ENCODE data around the gene KDELR3.

The KDELR3 gene

DNA sequence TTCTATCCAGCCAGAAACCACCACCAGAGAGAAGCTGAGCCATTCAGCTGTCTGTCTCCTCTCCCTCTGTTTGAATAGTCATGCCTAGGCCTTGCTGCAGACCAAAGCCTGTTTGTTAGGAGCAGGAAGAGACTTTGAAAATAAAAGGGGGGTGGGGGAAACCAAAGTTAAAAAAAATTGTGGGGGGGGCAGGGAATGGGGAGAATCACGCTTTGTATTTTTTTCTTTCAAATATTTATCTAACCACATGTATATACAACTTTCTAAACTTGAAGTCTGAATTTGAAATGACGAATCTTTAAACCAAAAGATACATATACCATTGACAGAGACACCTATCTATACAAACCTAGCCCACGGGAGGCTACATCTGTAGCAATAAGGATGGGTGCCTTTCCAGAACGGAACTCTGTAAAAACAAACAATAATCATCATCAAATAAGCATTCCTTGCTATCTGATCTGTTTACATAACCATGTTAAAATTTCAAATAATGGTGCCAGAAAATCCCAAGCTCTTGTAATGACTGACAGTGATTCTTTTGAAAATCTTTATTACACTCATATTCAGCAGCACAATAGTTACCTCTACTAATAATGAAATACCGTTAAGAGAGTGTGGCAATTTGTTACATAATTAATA, 23.9 kb downstream of the KDELR3 start:
- Mint-ChIP-seq H3K4me1 (peaks cover 22% of the 10 kb centered on the region), H3K27ac (peak overlapping the region in 2 of 3 experiments; percentile 9 to 33), H3K4me3 (no peak overlapping the region), H3K9me3 (no peaks in the 10 kb centered on the region), H3K27me3 (ENCODE audit: low read depth) (no peaks in the 10 kb centered on the region), H3K36me3 (ENCODE audit: low read depth) (peaks cover 85% of the 10 kb centered on the region)
- TF ChIP-seq, protein P1, sequence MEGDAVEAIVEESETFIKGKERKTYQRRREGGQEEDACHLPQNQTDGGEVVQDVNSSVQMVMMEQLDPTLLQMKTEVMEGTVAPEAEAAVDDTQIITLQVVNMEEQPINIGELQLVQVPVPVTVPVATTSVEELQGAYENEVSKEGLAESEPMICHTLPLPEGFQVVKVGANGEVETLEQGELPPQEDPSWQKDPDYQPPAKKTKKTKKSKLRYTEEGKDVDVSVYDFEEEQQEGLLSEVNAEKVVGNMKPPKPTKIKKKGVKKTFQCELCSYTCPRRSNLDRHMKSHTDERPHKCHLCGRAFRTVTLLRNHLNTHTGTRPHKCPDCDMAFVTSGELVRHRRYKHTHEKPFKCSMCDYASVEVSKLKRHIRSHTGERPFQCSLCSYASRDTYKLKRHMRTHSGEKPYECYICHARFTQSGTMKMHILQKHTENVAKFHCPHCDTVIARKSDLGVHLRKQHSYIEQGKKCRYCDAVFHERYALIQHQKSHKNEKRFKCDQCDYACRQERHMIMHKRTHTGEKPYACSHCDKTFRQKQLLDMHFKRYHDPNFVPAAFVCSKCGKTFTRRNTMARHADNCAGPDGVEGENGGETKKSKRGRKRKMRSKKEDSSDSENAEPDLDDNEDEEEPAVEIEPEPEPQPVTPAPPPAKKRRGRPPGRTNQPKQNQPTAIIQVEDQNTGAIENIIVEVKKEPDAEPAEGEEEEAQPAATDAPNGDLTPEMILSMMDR (IDR thresholded peaks at IDR 0.05; ENCODE audit: unreplicated experiment in 3 of 3) = no peak

DNA sequence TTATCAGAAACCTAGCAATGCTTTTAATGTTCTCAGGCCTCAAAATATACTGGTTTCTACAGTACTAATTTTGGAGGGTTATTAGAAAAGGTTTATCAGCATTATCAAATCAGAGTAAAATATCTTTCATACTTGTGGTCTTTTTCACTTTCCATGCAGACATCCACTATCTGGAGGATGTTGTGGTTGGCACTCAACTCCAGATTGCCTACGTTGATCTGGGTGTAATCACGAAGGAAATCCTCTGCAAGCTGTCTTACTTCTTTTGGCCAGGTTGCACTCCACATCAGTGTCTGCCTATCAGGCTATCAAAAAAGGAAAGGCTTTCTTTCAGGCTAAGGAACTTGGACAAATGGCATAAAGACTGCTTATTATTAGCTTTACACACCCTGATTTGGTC, 26.6 kb downstream of the KDELR3 start:
- Mint-ChIP-seq H3K27ac (no peak overlapping the region), H3K9me3 (no peaks in the 10 kb centered on the region), H3K4me3 (no peak overlapping the region), H3K4me1 (peaks cover 12% of the 10 kb centered on the region), H3K27me3 (ENCODE audit: low read depth) (no peaks in the 10 kb centered on the region), H3K36me3 (ENCODE audit: low read depth) (peaks cover 87% of the 10 kb centered on the region)
- TF ChIP-seq, protein P1 (IDR thresholded peaks at IDR 0.05; ENCODE audit: unreplicated experiment in 3 of 3) = no peak

DNA sequence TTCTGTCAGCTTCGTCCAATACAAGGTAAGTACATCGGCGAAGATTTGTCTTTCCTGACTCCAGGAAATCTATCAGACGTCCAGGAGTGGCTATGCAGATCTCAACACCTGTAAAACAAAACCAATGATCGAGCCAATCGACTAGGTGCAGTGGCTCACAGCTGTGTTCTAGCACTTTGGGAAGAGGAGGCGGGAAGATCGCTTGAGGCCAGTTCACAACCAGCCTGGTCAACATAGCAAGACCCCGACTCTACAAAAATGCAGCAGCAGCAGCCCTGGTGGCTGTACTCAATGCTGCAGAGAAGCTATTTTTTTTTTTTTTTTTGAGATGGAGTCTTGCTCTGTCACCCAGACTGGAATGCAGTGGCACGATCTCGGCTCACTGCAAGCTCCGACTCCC, 27.0 kb downstream of the KDELR3 start:
- no peaks in the 10 kb centered on the region for H3K9me3 Mint-ChIP-seq
- H3K4me3 Mint-ChIP-seq = no peak overlapping the region
- H3K4me1 Mint-ChIP-seq = peaks cover 9% of the 10 kb centered on the region
- no peaks in the 10 kb centered on the region for H3K27me3 Mint-ChIP-seq (ENCODE audit: low read depth)
- TF ChIP-seq, protein P1 (IDR thresholded peaks at IDR 0.05; ENCODE audit: unreplicated experiment in 3 of 3) = no peak
- peaks cover 87% of the 10 kb centered on the region for H3K36me3 Mint-ChIP-seq (ENCODE audit: low read depth)
- no peak overlapping the region for H3K27ac Mint-ChIP-seq

- Mint-ChIP-seq H3K4me3 (no peak overlapping the region), H3K4me1 (peaks cover 23% of the 10 kb centered on the region), H3K27me3 (ENCODE audit: low read depth) (no peaks in the 10 kb centered on the region), H3K36me3 (ENCODE audit: low read depth) (peaks cover 91% of the 10 kb centered on the region), H3K9me3 (no peaks in the 10 kb centered on the region), H3K27ac (no peak overlapping the region)
- TF ChIP-seq, protein P1 (IDR thresholded peaks at IDR 0.05; ENCODE audit: unreplicated experiment in 3 of 3) = no peak
These were observed 30.0 kb downstream of the KDELR3 start for GRCh38 chr22:38497869-38498268.

DNA sequence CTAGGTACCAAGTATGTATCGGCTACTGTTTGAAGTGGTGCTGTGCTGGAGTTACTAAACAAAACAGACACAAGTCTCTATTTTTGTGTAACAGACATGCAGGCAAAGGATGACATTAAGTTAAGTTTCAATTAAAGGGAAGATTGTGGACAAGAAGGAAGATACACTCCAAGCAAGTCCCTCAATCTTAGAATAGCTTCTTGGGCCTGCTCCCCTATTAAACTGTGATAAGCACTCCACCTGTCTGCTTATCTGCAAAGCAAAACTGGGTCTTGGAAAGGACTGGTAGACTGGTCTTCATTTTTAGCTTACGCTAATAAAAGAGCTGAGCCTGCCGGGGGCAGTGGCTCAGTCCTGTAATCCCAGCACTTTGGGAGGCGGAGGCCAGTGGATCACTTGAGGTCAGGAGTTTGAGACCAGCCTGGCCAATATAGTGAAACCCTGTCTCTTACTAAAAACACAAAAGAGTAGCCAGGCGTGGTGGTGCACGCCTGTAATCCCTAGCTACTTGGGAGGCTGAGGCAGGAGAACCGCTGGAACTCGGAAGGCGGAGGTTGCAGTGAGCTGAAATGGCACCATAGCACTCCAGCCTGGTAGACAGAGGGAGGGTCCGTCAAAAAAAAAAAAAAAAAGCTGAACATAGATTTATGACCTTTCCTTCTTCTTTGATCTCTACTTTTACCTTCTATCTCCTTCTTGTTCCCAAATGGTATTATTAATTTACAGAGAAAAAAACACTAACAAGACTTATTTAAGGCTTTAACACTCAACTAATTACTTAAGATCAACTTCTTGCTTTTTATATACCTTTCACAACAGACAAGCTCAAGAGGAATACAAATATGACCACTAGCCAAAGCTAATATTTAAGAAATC, 34.1 kb downstream of the KDELR3 start:
- H3K9me3 Mint-ChIP-seq = no peaks in the 10 kb centered on the region
- H3K4me3 Mint-ChIP-seq = peak overlapping the region; percentile 95 to 98 (median 95)
- H3K4me1 Mint-ChIP-seq = peaks cover 44% of the 10 kb centered on the region
- H3K36me3 Mint-ChIP-seq (ENCODE audit: low read depth) = peaks cover 78% of the 10 kb centered on the region
- H3K27ac Mint-ChIP-seq = peak overlapping the region; percentile 30 to 100 (median 91)
- TF ChIP-seq, protein P1 (IDR thresholded peaks at IDR 0.05; ENCODE audit: unreplicated experiment in 3 of 3) = no peak
- H3K27me3 Mint-ChIP-seq (ENCODE audit: low read depth) = no peaks in the 10 kb centered on the region

All from nephron (organoid).